Muscle of arm (tissue), 12 donors: Measurements from ENCODE around the gene MCEMP1. TPM values are rescaled to one million over a fixed set of nuclear protein-coding genes. Genes with fewer than 3 reads are reported as not detected.
"Not testable (repeated sequence)": the region's sequence is repeated elsewhere in the genome, so short reads cannot be mapped to it uniquely, and the experiment has no call there.

ENCODE experiments used
- DNase-seq: peaks from one replicate; pipeline ENCODE4 v3.0.0-alpha.2; 2013
- polyA plus RNA-seq, 12 donors: library from polyadenylated mRNA; unstranded; fragments of 120-200 nt; gene quantifications; one replicate each; pipeline ENCODE4 v1.2.1, GENCODE V29; 2013; ENCODE audit not compliant: insufficient read length in 12 of 12

MCEMP1 gene
- polyA plus RNA-seq, 12 donors, result 0.11 to 0.94 (median 0.26) TPM; not detected in 6

GRCh38 chr19:7643031-7643415 is 33.9 kb upstream of the MCEMP1 start:
- no peak for DNase-seq

DNA sequence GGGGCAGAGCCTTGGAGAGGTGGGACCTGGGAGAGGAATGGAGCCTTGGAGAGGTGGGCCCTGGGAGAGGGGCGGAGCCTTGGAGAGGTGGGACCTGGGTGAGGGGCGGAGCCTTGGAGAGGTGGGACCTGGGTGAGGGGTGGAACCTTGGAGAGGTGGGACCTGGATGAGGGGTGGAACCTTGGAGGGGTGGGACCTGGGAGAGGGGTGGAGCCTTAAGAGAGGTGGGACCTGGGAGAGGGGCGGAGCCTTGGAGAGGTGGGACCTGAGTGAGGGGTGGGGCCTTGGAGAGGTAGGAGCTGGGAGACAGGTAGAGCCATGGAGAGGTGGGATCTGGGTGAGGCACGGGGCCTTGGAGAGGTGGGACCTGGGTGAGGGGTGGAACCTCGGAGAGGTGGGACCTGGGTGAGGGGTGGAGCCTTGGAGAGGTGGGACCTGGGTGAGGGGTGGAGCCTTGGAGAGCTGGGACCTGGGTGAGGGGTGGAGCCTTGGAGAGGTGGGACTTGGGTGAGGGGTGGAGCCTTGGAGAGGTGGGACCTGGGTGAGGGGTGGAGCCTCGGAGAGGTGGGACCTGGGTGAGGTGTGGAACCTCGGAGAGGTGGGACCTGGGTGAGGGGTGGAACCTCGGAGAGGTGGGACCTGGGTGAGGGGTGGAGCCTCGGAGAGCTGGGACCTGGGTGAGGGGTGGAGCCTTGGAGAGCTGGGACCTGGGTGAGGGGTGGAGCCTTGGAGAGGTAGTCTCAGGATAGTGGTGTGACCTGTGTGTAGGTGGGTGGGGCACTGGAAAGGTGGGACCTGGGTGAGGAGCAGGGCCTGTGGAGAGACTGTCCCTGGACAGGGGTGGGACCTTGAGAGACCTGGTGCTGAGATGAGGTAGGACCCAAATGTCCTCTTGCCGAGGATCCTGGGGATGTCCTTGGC is 33.0 kb upstream of the MCEMP1 start:
- not testable (repeated sequence) for DNase-seq

GRCh38 chr19:7644550-7644877 is 32.4 kb upstream of the MCEMP1 start:
- DNase-seq, result no peak

- DNase-seq, result no peak
Measured at GRCh38 chr19:7645163-7645562, 31.7 kb upstream of the MCEMP1 start.

GRCh38 chr19:7645656-7646425 is 31.0 kb upstream of the MCEMP1 start:
- DNase-seq, result no peak

DNA sequence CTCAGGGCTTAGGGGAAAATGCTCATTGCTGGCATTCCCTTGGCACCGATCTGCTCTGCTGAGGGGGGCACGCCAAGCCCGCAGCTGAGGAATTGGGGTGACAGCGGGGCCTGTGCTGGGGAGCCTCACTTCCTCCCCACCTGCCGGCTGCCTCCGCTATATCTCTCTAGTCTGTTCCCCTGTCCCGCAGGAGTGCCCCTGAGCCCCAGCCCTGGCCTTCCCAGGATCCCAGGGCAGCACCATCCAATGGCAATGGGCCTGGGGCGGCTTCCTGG is 30.5 kb upstream of the MCEMP1 start:
- no peak for DNase-seq

GRCh38 chr19:7647156-7647555 is 29.7 kb upstream of the MCEMP1 start:
- DNase-seq, result no peak

GRCh38 chr19:7648265-7649014 is 28.4 kb upstream of the MCEMP1 start:
- DNase-seq, result no peak

DNA sequence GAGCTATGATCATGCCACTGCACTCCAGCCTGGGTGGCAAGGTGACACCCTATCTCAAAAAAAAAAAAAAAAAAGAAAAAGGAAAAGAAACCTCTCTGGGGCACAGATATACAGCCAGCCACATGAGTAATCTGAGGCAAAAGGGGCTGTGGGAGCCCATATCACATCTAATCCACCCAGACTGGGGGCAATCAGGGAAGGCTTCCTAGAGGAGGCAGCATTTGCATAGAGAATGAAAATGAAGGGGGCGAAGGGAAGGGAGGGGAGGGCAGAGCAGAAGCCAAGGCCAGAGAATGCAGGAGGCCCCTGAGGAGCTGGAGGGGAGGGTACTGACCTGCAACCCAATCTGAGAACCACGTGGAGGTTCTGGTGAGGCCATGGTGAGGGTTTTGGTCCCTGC is 26.7 kb upstream of the MCEMP1 start:
- DNase-seq, result no peak

DNA sequence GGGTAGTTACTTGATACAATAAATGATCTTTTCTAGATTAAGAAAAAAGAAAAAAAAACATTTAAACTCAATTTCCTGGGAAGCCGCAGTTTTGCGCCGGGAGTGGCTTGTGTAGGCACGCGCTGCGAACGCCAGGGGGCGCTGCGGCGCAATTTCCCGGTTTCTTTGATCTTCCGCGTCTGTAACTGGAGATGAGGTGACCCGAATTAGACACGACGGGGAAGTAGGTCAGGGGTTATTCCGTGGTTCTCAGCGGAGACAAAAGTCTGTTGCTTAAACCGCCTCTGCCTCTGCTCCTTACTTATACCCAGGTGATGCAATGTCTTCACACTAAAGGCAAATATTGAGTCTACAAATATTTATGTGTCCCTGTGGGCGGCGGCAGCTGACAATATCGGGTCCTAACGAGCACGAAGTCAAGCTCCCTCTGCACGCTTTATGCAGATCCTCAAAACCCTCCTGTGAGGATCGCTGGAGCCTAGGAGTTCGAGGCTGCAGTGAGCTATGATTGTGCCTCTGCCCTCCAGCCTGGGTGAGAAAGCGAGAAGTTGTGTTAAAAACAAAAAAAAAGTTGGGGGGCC is 24.7 kb upstream of the MCEMP1 start:
- DNase-seq, result peak; percentile 82

- no peak for DNase-seq
Measured at GRCh38 chr19:7654401-7654800, 22.5 kb upstream of the MCEMP1 start.

DNA sequence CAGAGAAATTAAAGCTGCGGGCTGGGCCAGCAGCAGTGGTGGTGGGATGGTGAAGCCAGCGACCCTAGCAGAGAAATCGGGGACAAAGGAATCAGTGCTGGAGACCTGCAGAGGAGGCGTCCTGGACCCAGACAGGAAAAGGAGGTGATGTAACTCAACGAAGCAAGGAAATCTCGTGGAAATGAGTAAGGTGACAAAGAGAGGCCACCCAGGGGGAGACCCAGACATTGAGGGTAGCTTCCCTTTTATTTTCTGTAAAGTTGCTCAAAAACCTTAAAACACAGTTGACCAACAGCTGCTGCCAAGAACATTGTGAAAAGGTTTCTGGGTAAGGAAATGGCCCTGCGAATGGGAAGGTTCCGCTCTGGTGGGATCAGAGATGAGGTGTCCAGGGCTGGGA is 21.3 kb upstream of the MCEMP1 start:
- no peak for DNase-seq

GRCh38 chr19:7657131-7657751 is 19.6 kb upstream of the MCEMP1 start:
- DNase-seq, result no peak

DNA sequence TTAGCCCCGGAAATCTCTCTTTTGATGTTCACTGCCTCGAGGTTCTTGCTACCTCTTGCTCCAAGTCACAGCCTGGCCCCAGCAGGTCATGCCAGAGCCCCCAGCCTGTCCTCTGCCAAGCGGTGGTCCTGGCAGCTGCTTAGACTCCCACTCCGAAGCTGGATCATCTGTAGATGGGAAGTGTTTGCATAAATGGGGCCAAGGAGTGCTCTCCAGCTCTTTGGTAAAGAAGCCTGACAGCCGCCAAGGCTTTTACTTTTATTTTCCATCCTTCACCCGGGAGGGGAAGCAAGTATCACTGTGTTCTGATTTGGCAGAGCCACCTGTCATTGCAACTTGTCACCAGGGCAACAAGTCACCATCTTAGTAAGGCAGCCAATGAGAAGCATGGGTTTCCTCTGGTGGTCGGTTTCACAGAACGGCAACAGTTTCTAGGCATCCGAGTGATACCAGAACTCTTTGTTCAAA is 18.6 kb upstream of the MCEMP1 start:
- DNase-seq, result no peak

- no peak for DNase-seq
Measured at GRCh38 chr19:7661744-7662538, 14.9 kb upstream of the MCEMP1 start.

DNA sequence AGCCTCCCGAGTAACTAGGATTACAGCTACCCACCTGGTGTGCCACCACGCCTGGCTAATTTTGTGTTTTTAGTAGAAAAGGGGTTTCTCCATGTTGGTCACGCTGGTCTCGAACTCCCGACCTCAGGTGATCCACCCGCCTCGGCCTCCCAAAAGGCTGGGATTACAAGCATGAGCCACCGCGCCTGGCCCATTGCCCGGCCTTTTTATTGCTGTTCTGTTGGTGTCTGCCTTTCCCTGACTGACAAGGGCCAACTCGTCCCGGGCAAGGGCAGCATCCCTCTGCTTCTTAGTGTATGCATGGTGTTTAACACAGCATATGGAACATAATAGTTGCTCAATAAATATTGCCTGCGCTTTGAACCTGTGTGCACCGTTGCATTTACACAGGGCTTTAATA is 14.2 kb upstream of the MCEMP1 start:
- DNase-seq, result no peak

GRCh38 chr19:7663706-7664105 is 13.2 kb upstream of the MCEMP1 start:
- DNase-seq, result no peak

DNA sequence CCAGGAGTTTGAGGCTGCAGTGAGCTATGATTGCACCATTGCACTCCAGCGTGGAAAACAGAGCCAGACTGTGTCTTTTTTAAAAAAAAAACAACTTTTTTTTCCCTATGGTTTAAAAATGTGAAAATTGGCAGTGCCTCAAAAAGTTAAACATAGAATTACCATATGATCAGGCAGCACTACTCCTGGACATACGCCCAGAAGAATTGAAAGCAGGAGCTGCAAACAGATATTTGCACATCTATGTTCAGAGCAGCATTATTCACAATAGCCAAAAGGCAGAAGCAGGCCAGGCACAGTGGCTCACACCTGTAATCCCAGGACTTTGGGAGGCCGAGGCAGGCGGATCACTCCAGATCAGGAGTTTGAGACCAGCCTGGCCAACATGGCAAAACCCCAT is 11.8 kb upstream of the MCEMP1 start:
- DNase-seq, result peak; percentile 79

- DNase-seq, result no peak
Measured at GRCh38 chr19:7668842-7669241, 8.0 kb upstream of the MCEMP1 start, which contains the start of gene RETN. Gene RETN (plus strand): TSS chr19:7669049. CDS start chr19:7669327, 278 bp downstream.

- no peak for DNase-seq
Measured at GRCh38 chr19:7669641-7670040, 7.2 kb upstream of the MCEMP1 start.
